NCI-H748 (cell line): ENCODE measurements around the gene SAMD8.
"Not testable (repeated sequence)": the region's sequence is repeated elsewhere in the genome, so short reads cannot be mapped to it uniquely, and the experiment has no call there.

Experiments
- DNase-seq: peaks from one replicate; lab custom pipeline; 2025; ENCODE audit not compliant: unreplicated experiment; lab: John Stamatoyannopoulos, UW

Gene SAMD8

GRCh38 chr10:75191821-75192568, 80.5 kb downstream of the SAMD8 start:
- no peak for DNase-seq

- DNase-seq, result not testable (repeated sequence)
Measured at GRCh38 chr10:75194625-75195024, 83.2 kb downstream of the SAMD8 start.

- no peak for DNase-seq
Measured at GRCh38 chr10:75195035-75195763, 83.7 kb downstream of the SAMD8 start.

- DNase-seq, result no peak
Measured at GRCh38 chr10:75197066-75197465, 85.6 kb downstream of the SAMD8 start.

- no peak for DNase-seq
Measured at GRCh38 chr10:75197906-75198305, 86.5 kb downstream of the SAMD8 start.

GRCh38 chr10:75199949-75200348, 88.5 kb downstream of the SAMD8 start:
- not testable (repeated sequence) for DNase-seq

GRCh38 chr10:75201793-75202307, 90.4 kb downstream of the SAMD8 start:
- DNase-seq, result no peak

GRCh38 chr10:75202321-75203045, 91.0 kb downstream of the SAMD8 start:
- DNase-seq, result no peak

GRCh38 chr10:75203046-75203620, 91.7 kb downstream of the SAMD8 start:
- not testable (repeated sequence) for DNase-seq

GRCh38 chr10:75203724-75204123, 92.3 kb downstream of the SAMD8 start:
- DNase-seq, result no peak

GRCh38 chr10:75205908-75206307, 94.5 kb downstream of the SAMD8 start:
- DNase-seq, result no peak

- DNase-seq, result not testable (repeated sequence)
Measured at GRCh38 chr10:75206638-75207037, 95.2 kb downstream of the SAMD8 start.

- DNase-seq, result no peak
Measured at GRCh38 chr10:75207079-75207856, 95.8 kb downstream of the SAMD8 start.

- DNase-seq, result no peak
Measured at GRCh38 chr10:75207857-75208144, 96.3 kb downstream of the SAMD8 start.

GRCh38 chr10:75208181-75208580, 96.7 kb downstream of the SAMD8 start:
- DNase-seq, result no peak

GRCh38 chr10:75209086-75209920, 97.8 kb downstream of the SAMD8 start:
- DNase-seq, result no peak

GRCh38 chr10:75209921-75210281, 98.4 kb downstream of the SAMD8 start:
- DNase-seq, result peak; percentile 74

- DNase-seq, result peak; percentile 81
Measured at GRCh38 chr10:75210282-75211006, 99.0 kb downstream of the SAMD8 start, which contains the start of gene VDAC2. Gene VDAC2, plus strand, starts transcription at chr10:75210796. Its CDS starts 363 bp downstream, at chr10:75211159.
